ENCODE measurements around the gene TBC1D2B.

The TBC1D2B gene

GRCh38 chr15:78083687-78084448 is 6.4 kb upstream of the TBC1D2B start:
- TF ChIP-seq CTCF (IDR thresholded peaks at IDR 0.05): no peak
- no peak overlapping the region for H3K9ac ChIP-seq
- H3K4me2 ChIP-seq (ENCODE audit: low read length): no peak overlapping the region
- H3K4me1 ChIP-seq: no peaks in the 10 kb centered on the region
- H3K27me3 ChIP-seq (ENCODE audit: control insufficient read depth, insufficient read depth, low read length): no peaks in the 10 kb centered on the region
- no peaks in the 10 kb centered on the region for H3K79me2 ChIP-seq
- H3K9me3 ChIP-seq (ENCODE audit: control insufficient read depth, low read length): no peaks in the 10 kb centered on the region
- H3K27ac ChIP-seq: no peak overlapping the region
- no peaks in the 10 kb centered on the region for H3K36me3 ChIP-seq (ENCODE audit: control insufficient read depth, insufficient read depth, low read length)
- no peak overlapping the region for H2AFZ ChIP-seq
- no peak overlapping the region for H3K4me3 ChIP-seq (ENCODE audit: low read depth, low read length)

- TF ChIP-seq CTCF (IDR thresholded peaks at IDR 0.05): no peak
- no peak overlapping the region for H3K27ac ChIP-seq
These were observed 5.7 kb upstream of the TBC1D2B start for GRCh38 chr15:78083186-78083585.

DNA sequence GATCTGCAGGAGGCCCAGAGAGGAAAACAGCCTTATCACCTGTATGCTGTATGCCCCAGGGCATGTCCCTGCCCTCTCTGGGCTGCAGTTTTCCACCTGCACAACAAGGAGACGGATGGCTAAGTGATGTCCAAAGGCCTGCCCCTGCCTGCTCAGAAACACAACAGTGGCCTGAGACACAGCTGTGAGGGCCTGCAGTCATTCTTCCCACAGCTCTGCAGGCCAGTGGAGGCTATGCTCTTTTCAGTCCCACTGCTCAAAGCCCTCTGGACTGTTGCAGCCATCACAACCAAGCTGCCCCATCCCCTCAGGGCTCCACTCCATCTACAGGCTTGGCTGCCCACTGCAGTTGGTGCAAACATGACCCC is 5.2 kb upstream of the TBC1D2B start:
- Histone ChIP-seq H3K4me2 (ENCODE audit: low read length) (no peak overlapping the region), H3K4me1 (no peaks in the 10 kb centered on the region), H3K27me3 (ENCODE audit: control insufficient read depth, insufficient read depth, low read length) (no peaks in the 10 kb centered on the region), H3K9me3 (ENCODE audit: control insufficient read depth, low read length) (no peaks in the 10 kb centered on the region), H3K4me3 (ENCODE audit: low read depth, low read length) (no peak overlapping the region), H3K9ac (no peak overlapping the region), H2AFZ (no peak overlapping the region), H3K79me2 (no peaks in the 10 kb centered on the region), H3K27ac (no peak overlapping the region), H3K36me3 (ENCODE audit: control insufficient read depth, insufficient read depth, low read length) (no peaks in the 10 kb centered on the region)
- TF ChIP-seq CTCF (IDR thresholded peaks at IDR 0.05): no peak

More at GRCh38 chr15:78083186-78083585, 5.7 kb upstream of the TBC1D2B start:
- no peaks in the 10 kb centered on the region for H3K36me3 ChIP-seq (ENCODE audit: control insufficient read depth, insufficient read depth, low read length)
- no peaks in the 10 kb centered on the region for H3K9me3 ChIP-seq (ENCODE audit: control insufficient read depth, low read length)
- H3K27me3 ChIP-seq (ENCODE audit: control insufficient read depth, insufficient read depth, low read length): no peaks in the 10 kb centered on the region
- no peaks in the 10 kb centered on the region for H3K79me2 ChIP-seq
- no peaks in the 10 kb centered on the region for H3K4me1 ChIP-seq
- no peak overlapping the region for H3K4me3 ChIP-seq (ENCODE audit: low read depth, low read length)
- H3K4me2 ChIP-seq (ENCODE audit: low read length): no peak overlapping the region
- no peak overlapping the region for H2AFZ ChIP-seq
- H3K9ac ChIP-seq: no peak overlapping the region

DNA sequence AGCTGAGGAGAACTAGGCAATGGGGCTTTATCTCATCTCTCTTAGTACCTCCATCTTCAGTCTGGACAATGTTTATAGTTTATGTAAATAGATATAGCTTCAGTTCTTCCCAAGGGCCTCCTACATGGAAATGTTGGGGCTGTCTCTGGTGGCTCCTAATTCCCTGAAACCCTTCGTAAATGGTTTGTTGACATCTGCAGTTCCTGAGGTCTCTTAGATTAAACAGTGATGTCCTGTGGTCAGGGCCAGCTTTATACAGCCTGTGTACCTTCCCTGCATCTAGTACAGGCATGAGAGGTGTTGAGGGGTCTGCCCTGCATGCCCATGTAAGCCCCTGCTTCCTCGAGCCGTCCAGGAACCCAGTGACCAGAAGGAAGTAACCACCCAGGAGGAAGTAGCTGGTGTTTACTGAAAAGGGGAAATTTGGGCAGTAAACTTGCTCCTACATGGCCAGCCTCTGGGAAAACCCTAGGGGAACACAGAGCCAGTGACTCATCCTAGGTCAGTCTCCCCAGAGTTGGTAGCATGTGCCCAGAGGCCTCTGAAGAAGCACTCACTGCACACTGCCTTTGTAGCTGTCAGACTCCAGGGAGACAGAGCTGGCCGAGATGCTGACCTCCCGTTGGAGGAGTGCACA is 4.7 kb upstream of the TBC1D2B start:
- Histone ChIP-seq H3K9ac (no peak overlapping the region), H3K27ac (no peak overlapping the region), H3K36me3 (ENCODE audit: control insufficient read depth, insufficient read depth, low read length) (no peaks in the 10 kb centered on the region), H3K4me3 (ENCODE audit: low read depth, low read length) (no peak overlapping the region), H3K27me3 (ENCODE audit: control insufficient read depth, insufficient read depth, low read length) (no peaks in the 10 kb centered on the region), H2AFZ (no peak overlapping the region), H3K79me2 (no peaks in the 10 kb centered on the region), H3K4me2 (ENCODE audit: low read length) (no peak overlapping the region), H3K9me3 (ENCODE audit: control insufficient read depth, low read length) (no peaks in the 10 kb centered on the region), H3K4me1 (no peaks in the 10 kb centered on the region)
- no peak for TF ChIP-seq CTCF (IDR thresholded peaks at IDR 0.05)

- H3K4me2 ChIP-seq (ENCODE audit: low read length): no peak overlapping the region
- H3K4me1 ChIP-seq: peaks cover 4% of the 10 kb centered on the region
- no peaks in the 10 kb centered on the region for H3K36me3 ChIP-seq (ENCODE audit: control insufficient read depth, insufficient read depth, low read length)
- H3K79me2 ChIP-seq: no peaks in the 10 kb centered on the region
- TF ChIP-seq CTCF (IDR thresholded peaks at IDR 0.05): no peak
- no peak overlapping the region for H2AFZ ChIP-seq
- no peaks in the 10 kb centered on the region for H3K9me3 ChIP-seq (ENCODE audit: control insufficient read depth, low read length)
- H3K27me3 ChIP-seq (ENCODE audit: control insufficient read depth, insufficient read depth, low read length): no peaks in the 10 kb centered on the region
- H3K27ac ChIP-seq: no peak overlapping the region
- H3K4me3 ChIP-seq (ENCODE audit: low read depth, low read length): no peak overlapping the region
- no peak overlapping the region for H3K9ac ChIP-seq
These were observed 2.6 kb upstream of the TBC1D2B start for GRCh38 chr15:78080088-78080460.
